Heart left ventricle (tissue), 16 donors: ENCODE measurements around the gene EXOC2. TPM values are rescaled to one million over a fixed set of nuclear protein-coding genes. Genes with fewer than 3 reads are reported as not detected.

ENCODE experiments used
- ATAC-seq, 4 donors: fragments of 200-7000 bp; cut with Tn5 transposase; one replicate each; pipeline ENCODE4 v1.9.1; 2020 to 2022; ENCODE audit warnings: moderate library complexity in 4 of 4, mild to moderate bottlenecking in 3 of 4, moderate number of reproducible peaks in 1 of 4
- DNase-seq, 5 donors: peaks; one replicate each; pipeline ENCODE4 v3.0.0-alpha.2; 2020
- H3K27ac ChIP-seq, 12 donors: fragments of 200-600 bp; sonication (generic) in 4 of 12; one replicate each; pipeline versions ENCODE4 v1.5.0 to v1.8.0; 2016 to 2022; ENCODE audit warnings: mild to moderate bottlenecking in 2 of 12
- H3K27me3 ChIP-seq, 9 donors: fragments of 200-600 bp; sonication (generic) in 2 of 9; one replicate each; pipeline versions ENCODE4 v1.5.1 to v1.8.0; 2016 to 2022; ENCODE audit warnings: mild to moderate bottlenecking in 3 of 9
- H3K36me3 ChIP-seq, 9 donors: fragments of 200-600 bp; sonication (generic) in 2 of 9; one replicate each; pipeline versions ENCODE4 v1.5.0 to v1.8.0; 2018 to 2022; ENCODE audit warnings: mild to moderate bottlenecking in 2 of 9
- H3K4me1 ChIP-seq, 12 donors: fragments of 200-600 bp; sonication (generic) in 4 of 12; one replicate each; pipeline versions ENCODE4 v1.5.0 to v1.8.0; 2016 to 2022; ENCODE audit warnings: mild to moderate bottlenecking in 3 of 12
- H3K4me3 ChIP-seq, 12 donors: fragments of 200-600 bp; sonication (generic) in 4 of 12; one replicate each; pipeline versions ENCODE4 v1.5.0 to v1.8.0; 2017 to 2022; ENCODE audit warnings: mild to moderate bottlenecking in 9 of 12, moderate library complexity in 4 of 12
- H3K9me3 ChIP-seq, 12 donors: fragments of 200-600 bp; sonication (generic) in 4 of 12; one replicate each; pipeline versions ENCODE4 v1.5.0 to v1.8.0; 2016 to 2022; ENCODE audit warnings: mild to moderate bottlenecking in 1 of 12
- POLR2A ChIP-seq, 2 donors: fragments of 450-650 bp; IDR thresholded peaks; one replicate each; pipeline ENCODE4 v1.6.1; 2017; ENCODE audit warnings: antibody characterized with exemption in 2 of 2, mild to moderate bottlenecking in 2 of 2, moderate library complexity in 2 of 2
- WGBS, 4 donors: extraction: QIAGEN DNeasy Blood & Tissue Kit in 2 of 4; methylation state at CpG; one replicate each; pipeline versions ENCODE4 v1.1.5 to v1.1.7; 2013 to 2018; 5-methylcytosine and 5-hydroxymethylcytosine counted together
- intact Hi-C, 10 donors: fragments of 100-400 bp; cut with DNase I; formaldehyde crosslinking; loops; one replicate each; pipeline versions ENCODE4 v1.11.1 to v1.14.2; 2022
- polyA plus RNA-seq, 2 donors: library from polyadenylated mRNA; stranded (reverse); fragments of 200-250 nt; gene quantifications; one replicate each; pipeline ENCODE4 v1.2.3, GENCODE V29; 2013
- total RNA-seq, 9 donors: library from RNA; depleted of rRNA in 2 of 9; stranded (reverse); fragments of >200 nt in 2 of 9; fragmentation: NEBNext Ultra II Directional in 3 of 9; extraction: Animal tissue kit (Norgen Biotek cat#: 25700) in 3 of 9; gene quantifications; one replicate each; pipeline versions ENCODE4 v1.1.0 to v1.2.4, GENCODE V29; 2016 to 2023
- TF ChIP-seq, protein P1 (sequence below), 12 donors: fragments of 200-600 bp; sonication (generic) in 4 of 12; IDR thresholded peaks; one replicate each; pipeline versions ENCODE4 v1.5.0 to v1.8.0; 2018 to 2022; ENCODE audit warnings: antibody characterized with exemption in 12 of 12, mild to moderate bottlenecking in 5 of 12
- donor health status: ischemic (EF 13 %, LVEDD 7.1; RV severe dilation, severe dysfunction).
- donor health status: healthy with polysubstance abuse.
- donor health status: DM: no; HTN: yes; CAD: no.
- donor health status: DM: no; HTN: no; CAD: no.
- donor health status: ischemic (EF 25% LVEDD 6.9; RV normal size, moderate dysfunction).
- donor health status: ischemic (EF 25% LVEDD 5.7; RV mildly dilated, moderate dysfunction).
- donor health status: healthy.
- donor health status: DM: yes; HTN: yes; CAD: no.
- donor health status: ischemic (EF 35%, LVEDD 5.7; RV mildly dilated, moderate dysfunction).
- donor health status: nonischemic (EF 11% LVEDD 7.7; RV severe dilation, severe dysfunction).
- donor health status: DM: yes; HTN: yes; CAD: no.
- donor health status: PGD.
- donor health status: ischemic (EF 29% LVEDD 5.4; RV normal size, mild dysfunction).
- donor health status: nonischemic (EF 23%, LVEDD 6.1; RV moderate dilation, normal function).

EXOC2 gene
- total and polyA plus RNA-seq, 11 donors, result 4.4 to 23.0 (median 12.5) TPM

DNA sequence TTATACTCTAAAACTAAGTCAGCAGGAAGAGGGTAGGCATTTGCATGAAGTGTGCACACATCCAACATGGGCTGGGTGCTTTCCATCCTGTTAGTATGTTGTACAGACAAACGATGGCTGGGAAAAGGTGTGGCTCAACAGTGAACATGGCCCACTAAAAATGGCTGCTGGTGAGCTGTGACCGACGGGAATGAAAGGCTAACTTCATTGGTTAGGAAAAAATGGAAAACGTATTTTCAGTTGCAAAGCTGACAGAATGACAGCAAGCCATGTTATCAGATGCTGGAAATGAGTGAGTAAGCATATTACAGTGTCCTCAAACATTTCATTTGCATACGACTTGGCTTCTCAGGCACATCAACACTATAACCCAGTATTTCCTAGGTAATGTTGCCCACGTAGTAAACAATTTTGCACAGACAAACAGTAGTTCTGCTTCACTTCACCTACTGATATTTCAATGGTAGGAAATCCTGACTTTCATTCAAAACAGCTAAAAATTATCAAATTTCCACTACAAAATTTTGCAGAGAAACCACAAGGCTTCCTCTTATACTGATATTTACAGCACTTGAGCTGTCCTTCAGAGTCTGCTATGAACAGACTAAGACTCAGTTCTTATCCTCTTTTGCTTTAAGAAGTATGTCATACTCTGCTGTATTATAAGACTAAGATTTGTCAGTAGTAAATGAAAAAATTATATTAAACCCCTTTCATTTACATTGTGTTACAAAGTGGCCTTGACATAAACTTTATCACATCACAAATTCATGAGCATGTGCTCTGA, 202.5 kb downstream of the EXOC2 start:
- Histone ChIP-seq H3K4me3 (no peak overlapping the region), H3K4me1 (peaks cover 0 to 11% (median 0%) of the 10 kb centered on the region in 12 donors), H3K27ac (no peak overlapping the region), H3K9me3 (peaks cover 0 to 5% (median 0%) of the 10 kb centered on the region in 12 donors), H3K27me3 (no peaks in the 10 kb centered on the region), H3K36me3 (peaks cover 0 to 78% (median 50%) of the 10 kb centered on the region in 9 donors)
- ATAC-seq (no peak), DNase-seq (no peak)
- no peak for TF ChIP-seq POLR2A (IDR thresholded peaks at IDR 0.05)
- TF ChIP-seq, protein P1, sequence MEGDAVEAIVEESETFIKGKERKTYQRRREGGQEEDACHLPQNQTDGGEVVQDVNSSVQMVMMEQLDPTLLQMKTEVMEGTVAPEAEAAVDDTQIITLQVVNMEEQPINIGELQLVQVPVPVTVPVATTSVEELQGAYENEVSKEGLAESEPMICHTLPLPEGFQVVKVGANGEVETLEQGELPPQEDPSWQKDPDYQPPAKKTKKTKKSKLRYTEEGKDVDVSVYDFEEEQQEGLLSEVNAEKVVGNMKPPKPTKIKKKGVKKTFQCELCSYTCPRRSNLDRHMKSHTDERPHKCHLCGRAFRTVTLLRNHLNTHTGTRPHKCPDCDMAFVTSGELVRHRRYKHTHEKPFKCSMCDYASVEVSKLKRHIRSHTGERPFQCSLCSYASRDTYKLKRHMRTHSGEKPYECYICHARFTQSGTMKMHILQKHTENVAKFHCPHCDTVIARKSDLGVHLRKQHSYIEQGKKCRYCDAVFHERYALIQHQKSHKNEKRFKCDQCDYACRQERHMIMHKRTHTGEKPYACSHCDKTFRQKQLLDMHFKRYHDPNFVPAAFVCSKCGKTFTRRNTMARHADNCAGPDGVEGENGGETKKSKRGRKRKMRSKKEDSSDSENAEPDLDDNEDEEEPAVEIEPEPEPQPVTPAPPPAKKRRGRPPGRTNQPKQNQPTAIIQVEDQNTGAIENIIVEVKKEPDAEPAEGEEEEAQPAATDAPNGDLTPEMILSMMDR (IDR thresholded peaks at IDR 0.05), result no peak
- intact Hi-C loops, result no loop called here
- 81 to 88% (median 82%) methylated on average over 6 of the region's 6 CpGs for WGBS, 4 donors

DNA sequence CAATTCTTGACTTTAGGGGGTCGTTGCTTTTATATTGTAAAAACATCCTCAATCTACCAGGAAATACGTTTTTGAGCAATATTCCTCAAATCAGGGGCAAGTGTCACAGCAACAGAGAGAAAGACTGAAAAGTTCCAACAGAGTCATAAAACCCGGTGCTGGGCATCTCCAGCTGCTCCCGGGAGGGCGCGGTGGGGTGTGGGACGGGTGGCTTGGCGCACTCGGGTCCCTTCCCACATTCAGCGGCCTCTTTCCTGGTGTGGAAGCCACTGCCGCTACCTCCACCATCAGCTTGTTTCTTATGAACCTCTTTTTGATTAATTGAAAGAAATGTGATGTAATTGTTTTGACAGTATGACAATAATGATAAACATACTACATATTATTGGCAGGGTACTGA, 203.2 kb downstream of the EXOC2 start:
- ATAC-seq, result no peak
- H3K4me1 ChIP-seq, result peaks cover 0 to 11% (median 0%) of the 10 kb centered on the region in 12 donors
- intact Hi-C loops, result no loop called here
- no peak for TF ChIP-seq POLR2A (IDR thresholded peaks at IDR 0.05)
- TF ChIP-seq, protein P1 (IDR thresholded peaks at IDR 0.05), result no peak
- H3K27me3 ChIP-seq, result no peaks in the 10 kb centered on the region
- H3K36me3 ChIP-seq, result peaks cover 0 to 80% (median 51%) of the 10 kb centered on the region in 9 donors
- 94 to 97% (median 96%) methylated on average over 11 of the region's 11 CpGs for WGBS, 4 donors
- H3K9me3 ChIP-seq, result peaks cover 0 to 5% (median 0%) of the 10 kb centered on the region in 12 donors
- H3K27ac ChIP-seq, result no peak overlapping the region
- H3K4me3 ChIP-seq, result no peak overlapping the region
- DNase-seq, result no peak

DNA sequence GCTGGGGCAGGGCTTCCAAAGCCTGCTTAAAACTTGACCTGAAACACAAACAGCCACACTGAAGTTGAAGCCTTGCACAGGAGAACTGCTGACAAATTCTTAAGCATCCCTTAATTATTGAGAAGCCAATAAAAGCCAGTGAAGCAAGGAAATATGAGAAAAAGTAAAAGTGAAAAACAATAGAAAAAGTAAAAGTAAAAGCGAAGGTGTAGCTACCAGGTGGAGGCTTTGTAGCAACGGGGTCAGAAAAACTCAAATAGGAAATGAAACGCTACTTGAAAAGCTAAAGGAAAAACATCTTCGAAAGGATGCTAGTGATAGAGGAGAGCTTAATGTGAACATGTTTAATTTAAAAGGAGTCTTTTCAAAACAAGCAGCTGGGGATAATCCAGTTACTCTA, 203.9 kb downstream of the EXOC2 start:
- Histone ChIP-seq H3K27me3 (no peaks in the 10 kb centered on the region), H3K27ac (no peak overlapping the region), H3K9me3 (peaks cover 0 to 5% (median 0%) of the 10 kb centered on the region in 12 donors), H3K4me1 (peaks cover 0 to 11% (median 0%) of the 10 kb centered on the region in 12 donors), H3K36me3 (peaks cover 0 to 78% (median 47%) of the 10 kb centered on the region in 9 donors), H3K4me3 (no peak overlapping the region)
- ATAC-seq (no peak), DNase-seq (no peak)
- intact Hi-C loops, result no loop called here
- WGBS, 4 donors, result 92 to 95% (median 94%) methylated on average over 4 of the region's 4 CpGs
- TF ChIP-seq, protein P1 (IDR thresholded peaks at IDR 0.05), result no peak
- TF ChIP-seq POLR2A (IDR thresholded peaks at IDR 0.05), result no peak

DNA sequence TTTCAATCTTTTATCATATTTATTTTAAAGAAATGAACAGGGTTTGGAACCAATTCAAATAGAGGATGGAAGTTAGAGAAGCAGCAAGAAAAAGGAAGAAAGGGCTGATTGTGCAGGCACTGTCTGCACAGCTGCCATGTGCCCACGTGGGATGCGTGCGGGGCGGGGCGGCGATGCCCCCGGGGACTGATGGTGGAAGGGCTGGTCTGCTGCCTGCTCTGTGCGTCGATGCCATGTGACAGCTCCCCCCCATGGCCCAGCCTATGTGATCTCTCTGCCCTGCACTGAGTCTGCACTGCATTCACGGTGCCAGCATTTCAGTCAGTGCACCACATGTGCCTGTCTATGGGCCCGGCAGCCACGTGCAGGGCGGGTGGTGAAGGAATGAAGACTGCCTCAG, 205.0 kb downstream of the EXOC2 start:
- H3K27ac ChIP-seq, result no peak overlapping the region
- TF ChIP-seq, protein P1 (IDR thresholded peaks at IDR 0.05), result no peak
- TF ChIP-seq POLR2A (IDR thresholded peaks at IDR 0.05), result no peak
- H3K4me3 ChIP-seq, result no peak overlapping the region
- peaks cover 0 to 5% (median 0%) of the 10 kb centered on the region in 12 donors for H3K9me3 ChIP-seq
- H3K36me3 ChIP-seq, result peaks cover 0 to 72% (median 44%) of the 10 kb centered on the region in 9 donors
- peaks cover 0 to 11% (median 0%) of the 10 kb centered on the region in 12 donors for H3K4me1 ChIP-seq
- DNase-seq, result no peak
- 88 to 96% (median 94%) methylated on average over 13 of the region's 13 CpGs for WGBS, 4 donors
- ATAC-seq, result no peak
- intact Hi-C loops, result no loop called here
- H3K27me3 ChIP-seq, result no peaks in the 10 kb centered on the region
